SU-DHL-6 (cell line): ENCODE data around the gene TRIM63.

ENCODE experiments used
- CTCF ChIP-seq: fragments of 200-600 bp; sonication (generic); IDR thresholded peaks from one replicate; pipeline ENCODE4 v1.5.1; 2017; ENCODE audit warnings: antibody characterized with exemption, mild to moderate bottlenecking, low read length, moderate library complexity; ENCODE audit not compliant: insufficient read depth, poor library complexity, severe bottlenecking
- EZH2phosphoT487 ChIP-seq: fragments of 200-600 bp; sonication (generic), shearing (Covaris generic); conservative IDR thresholded peaks from 2 replicates; pipeline ENCODE4 v1.6.1; 2018; ENCODE audit warnings: mild to moderate bottlenecking, antibody characterized with exemption, low read length, moderate library complexity, mixed read lengths

- TF ChIP-seq EZH2phosphoT487 = no peak
- no peak for TF ChIP-seq CTCF
Measured at GRCh38 chr1:26019641-26020315, 47.7 kb downstream of the TRIM63 start.
